Brain microvascular endothelial cell (primary cell): Measurements from ENCODE around the gene TPRG1.

Experiments used
- DNase-seq: peaks from one replicate; pipeline ENCODE4 v3.0.0-alpha.2; 2020
- H3K27ac ChIP-seq: fragments of 250-450 bp; sonication (Bioruptor Pico); 2 replicates; pipeline ENCODE4 v1.5.1; 2020; ENCODE audit warnings: mild to moderate bottlenecking, moderate library complexity
- H3K27me3 ChIP-seq: fragments of 250-450 bp; sonication (Bioruptor Pico); replicated peaks from 2 replicates; pipeline ENCODE4 v1.5.1; 2020; ENCODE audit warnings: mild to moderate bottlenecking
- H3K36me3 ChIP-seq: fragments of 250-450 bp; sonication (Bioruptor Pico); replicated peaks from 2 replicates; pipeline ENCODE4 v1.5.1; 2020; ENCODE audit warnings: mild to moderate bottlenecking
- H3K4me3 ChIP-seq: 2 replicates; pipeline ENCODE4 v1.5.1; 2011; ENCODE audit warnings: low read depth, mild to moderate bottlenecking, control low read depth, low read length, moderate library complexity
- in situ Hi-C: cut with HindIII; loops from 2 replicates; pipeline ENCODE4 v1.10.0; 2017; ENCODE audit warnings: low sequenced_read_pairs, low pct_ligation_motif_present
- TF ChIP-seq, protein P1 (sequence below): IDR thresholded peaks from 2 replicates; pipeline ENCODE4 v1.5.1; 2011; ENCODE audit warnings: low read depth, mild to moderate bottlenecking, moderate library complexity, low read length, control low read depth, inconsistent platforms; ENCODE audit errors: missing control alignments

Gene TPRG1

DNA sequence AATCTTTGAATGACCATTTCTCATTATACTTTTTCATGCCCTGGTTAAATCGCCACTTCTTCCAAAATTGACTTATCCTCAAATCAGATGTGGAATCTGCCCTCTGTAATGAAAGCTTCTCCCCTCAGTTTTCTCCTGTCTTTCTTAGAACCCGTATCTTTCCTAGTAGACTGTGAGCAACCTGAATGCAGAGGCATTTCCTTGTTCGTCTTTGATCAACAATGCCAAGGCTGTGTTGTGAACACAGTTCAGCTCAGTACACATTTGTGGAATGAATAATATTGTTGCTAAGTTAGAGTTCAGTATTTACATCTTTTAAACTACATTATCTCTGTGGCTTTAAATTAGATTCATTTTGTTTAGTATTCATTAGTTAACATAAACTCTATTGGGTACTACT, 123.3 kb downstream of the TPRG1 start:
- in situ Hi-C loops, result no loop called here
- Histone ChIP-seq H3K36me3 (no peaks in the 10 kb centered on the region), H3K27ac (no peak overlapping the region), H3K27me3 (no peaks in the 10 kb centered on the region), H3K4me3 (no peak overlapping the region)
- no peak for DNase-seq
- TF ChIP-seq, protein P1, sequence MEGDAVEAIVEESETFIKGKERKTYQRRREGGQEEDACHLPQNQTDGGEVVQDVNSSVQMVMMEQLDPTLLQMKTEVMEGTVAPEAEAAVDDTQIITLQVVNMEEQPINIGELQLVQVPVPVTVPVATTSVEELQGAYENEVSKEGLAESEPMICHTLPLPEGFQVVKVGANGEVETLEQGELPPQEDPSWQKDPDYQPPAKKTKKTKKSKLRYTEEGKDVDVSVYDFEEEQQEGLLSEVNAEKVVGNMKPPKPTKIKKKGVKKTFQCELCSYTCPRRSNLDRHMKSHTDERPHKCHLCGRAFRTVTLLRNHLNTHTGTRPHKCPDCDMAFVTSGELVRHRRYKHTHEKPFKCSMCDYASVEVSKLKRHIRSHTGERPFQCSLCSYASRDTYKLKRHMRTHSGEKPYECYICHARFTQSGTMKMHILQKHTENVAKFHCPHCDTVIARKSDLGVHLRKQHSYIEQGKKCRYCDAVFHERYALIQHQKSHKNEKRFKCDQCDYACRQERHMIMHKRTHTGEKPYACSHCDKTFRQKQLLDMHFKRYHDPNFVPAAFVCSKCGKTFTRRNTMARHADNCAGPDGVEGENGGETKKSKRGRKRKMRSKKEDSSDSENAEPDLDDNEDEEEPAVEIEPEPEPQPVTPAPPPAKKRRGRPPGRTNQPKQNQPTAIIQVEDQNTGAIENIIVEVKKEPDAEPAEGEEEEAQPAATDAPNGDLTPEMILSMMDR, result no peak

DNA sequence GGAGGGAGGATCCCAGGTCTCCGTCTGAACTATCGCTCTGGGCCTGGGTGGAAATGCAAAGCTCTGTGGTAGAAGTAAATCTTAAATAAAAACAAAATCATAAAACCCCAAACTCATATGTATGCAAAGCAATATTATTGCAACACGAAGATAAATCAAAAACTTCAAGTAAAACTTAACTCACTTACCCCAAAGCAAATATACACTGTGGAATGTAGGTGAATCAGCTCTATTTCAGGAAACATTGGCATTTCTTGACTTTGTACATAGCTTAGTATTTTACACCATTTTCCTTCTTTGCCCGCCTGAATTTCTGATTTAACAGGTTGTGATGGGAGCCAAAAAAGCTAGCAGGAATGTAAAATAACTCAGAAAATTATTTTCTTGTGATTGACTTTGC, 126.2 kb downstream of the TPRG1 start:
- Histone ChIP-seq H3K27ac (no peak overlapping the region), H3K36me3 (no peaks in the 10 kb centered on the region), H3K4me3 (no peak overlapping the region), H3K27me3 (no peaks in the 10 kb centered on the region)
- TF ChIP-seq, protein P1, result no peak
- no peak for DNase-seq
- in situ Hi-C loops, result no loop called here

DNA sequence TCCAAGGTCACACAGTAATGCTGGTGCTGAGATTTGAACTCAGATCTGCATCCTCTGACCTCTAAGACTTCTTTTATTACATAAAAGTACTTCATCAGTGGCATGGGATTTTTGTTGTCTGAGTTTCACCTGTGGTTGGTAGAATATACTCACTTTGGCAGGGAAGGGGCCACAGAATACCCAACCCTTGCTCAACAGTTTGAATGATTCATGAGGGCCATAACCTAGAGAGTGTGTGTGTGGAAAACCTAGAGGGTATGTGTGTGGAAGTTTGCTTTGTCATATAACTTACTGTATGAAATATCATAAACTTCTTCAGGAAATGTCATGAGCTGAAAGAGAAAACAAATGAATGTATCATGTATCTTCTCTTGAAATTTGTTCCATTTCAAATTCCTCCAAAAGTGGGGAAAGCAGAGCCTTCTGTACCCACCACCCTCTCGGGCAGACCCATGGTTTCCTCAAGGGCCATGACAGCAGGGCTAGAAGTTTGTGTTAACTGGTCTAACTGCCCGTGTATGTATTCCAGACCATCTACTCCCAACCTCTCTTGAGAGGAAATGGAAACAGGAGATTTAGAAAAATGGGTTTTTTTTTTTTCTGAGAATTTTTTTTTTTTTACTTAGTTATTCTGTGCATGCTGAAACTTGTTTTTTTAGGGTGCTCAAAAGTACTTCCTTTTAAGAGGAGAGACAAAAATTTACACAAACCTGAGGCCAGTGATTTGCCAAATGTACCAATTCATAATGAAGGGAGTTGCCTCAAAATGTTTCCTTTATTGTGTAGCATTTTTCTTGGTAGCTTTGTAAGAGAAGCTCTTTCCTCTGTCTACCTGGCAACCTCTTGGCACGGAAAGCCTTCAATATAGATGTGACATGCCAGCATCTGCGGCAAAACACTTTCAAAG, 127.0 kb downstream of the TPRG1 start:
- Histone ChIP-seq H3K27ac (no peak overlapping the region), H3K27me3 (no peaks in the 10 kb centered on the region), H3K36me3 (no peaks in the 10 kb centered on the region), H3K4me3 (no peak overlapping the region)
- DNase-seq, result no peak
- in situ Hi-C loops, result no loop called here
- TF ChIP-seq, protein P1, result no peak

DNA sequence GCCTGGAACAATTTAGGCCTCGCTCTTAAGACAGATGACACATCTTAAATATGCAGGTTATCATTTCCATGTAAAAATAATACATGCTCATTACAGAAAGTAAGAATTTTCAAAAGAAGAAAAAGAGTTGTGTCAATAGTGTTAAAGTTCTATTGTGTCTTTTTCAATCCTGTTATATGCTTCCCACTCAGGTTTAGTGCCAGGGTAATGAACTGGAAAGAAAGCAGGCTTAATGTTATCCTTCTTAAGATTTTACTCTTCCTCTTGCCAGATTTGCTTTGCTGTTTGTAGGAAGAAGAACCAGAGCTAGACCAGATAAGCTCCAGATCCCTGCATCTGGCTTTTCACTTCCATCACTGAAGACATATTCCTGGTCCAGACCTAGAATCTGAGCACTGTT, 128.6 kb downstream of the TPRG1 start:
- in situ Hi-C loops, result no loop called here
- H3K4me3 ChIP-seq, result no peak overlapping the region
- TF ChIP-seq, protein P1, result no peak
- H3K27ac ChIP-seq, result no peak overlapping the region
- H3K36me3 ChIP-seq, result no peaks in the 10 kb centered on the region
- DNase-seq, result no peak
- no peaks in the 10 kb centered on the region for H3K27me3 ChIP-seq

DNA sequence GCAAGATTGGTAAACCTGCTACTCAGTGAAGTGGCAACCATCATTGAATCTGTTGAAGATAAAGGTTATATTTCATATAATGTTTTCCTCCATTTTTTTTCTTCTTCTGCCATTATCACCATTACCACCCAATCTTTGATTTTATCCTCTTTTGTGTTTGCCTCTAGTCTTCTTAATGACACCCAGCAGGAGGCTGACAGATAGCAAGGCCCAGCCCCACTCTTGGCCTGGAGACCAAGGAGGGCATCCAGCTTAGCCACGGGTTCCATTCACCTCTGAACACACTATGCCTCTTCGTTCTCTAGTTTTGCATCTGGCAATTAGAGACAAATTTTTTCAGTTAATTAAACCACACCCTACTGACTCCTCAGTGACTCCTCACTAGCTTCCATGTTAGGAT, 129.7 kb downstream of the TPRG1 start:
- TF ChIP-seq, protein P1, result no peak
- Histone ChIP-seq H3K36me3 (no peaks in the 10 kb centered on the region), H3K27ac (no peak overlapping the region), H3K4me3 (no peak overlapping the region), H3K27me3 (no peaks in the 10 kb centered on the region)
- DNase-seq, result no peak
- in situ Hi-C loops, result no loop called here
